WTC11 (cell line): Measurements from ENCODE around the gene C3orf22. TPM values are rescaled to one million over a fixed set of nuclear protein-coding genes. Genes with fewer than 3 reads are reported as not detected.

ENCODE experiments used
- ATAC-seq: fragments of 200-7000 bp; cut with Tn5 transposase; 2 replicates; pipeline ENCODE4 v1.10.0; 2021; ENCODE audit warnings: mild to moderate bottlenecking, moderate library complexity
- CTCF ChIA-PET: fragments of 300-600 bp; sonication (Branson Sonifier 250); formaldehyde crosslinking; loops from one replicate; lab custom pipeline; 2021; ENCODE audit warnings: antibody characterized with exemption; lab: Charles Lee
- POLR2A ChIA-PET: fragments of 350-600 bp; sonication (Branson Sonifier 250); formaldehyde crosslinking; loops from one replicate; lab custom pipeline; 2021; ENCODE audit warnings: antibody characterized with exemption; lab: Charles Lee
- DNase-seq: peaks from one replicate; pipeline ENCODE4 v3.0.0; 2021; ENCODE audit warnings: low spot score
- H3K27ac Mint-ChIP-seq: 2 replicates; pipeline ENCODE4 v1.8.0; 2021; ENCODE audit warnings: mixed read lengths
- H3K27me3 Mint-ChIP-seq: 2 replicates; pipeline ENCODE4 v1.8.0; 2021; ENCODE audit warnings: low read depth, mild to moderate bottlenecking, moderate library complexity, mixed read lengths
- H3K36me3 Mint-ChIP-seq: 2 replicates; pipeline ENCODE4 v1.8.0; 2021; ENCODE audit warnings: mixed read lengths
- H3K4me1 Mint-ChIP-seq: 2 replicates; pipeline ENCODE4 v1.8.0; 2022; ENCODE audit warnings: mixed read lengths
- H3K4me3 Mint-ChIP-seq: 2 replicates; pipeline ENCODE4 v1.8.0; 2021; ENCODE audit warnings: mild to moderate bottlenecking, moderate library complexity, mixed read lengths
- H3K9me3 Mint-ChIP-seq: 2 replicates; pipeline ENCODE4 v1.8.0; 2021; ENCODE audit warnings: mixed read lengths
- ELF4 ChIP-seq: sonication (generic); formaldehyde crosslinking; IDR thresholded peaks from 2 replicates; pipeline ENCODE4 v1.8.1; 2022; ENCODE audit warnings: low read depth, mild to moderate bottlenecking, moderate library complexity, missing genetic modification reagents
- FOXK1 ChIP-seq: sonication (generic); formaldehyde crosslinking; IDR thresholded peaks from 2 replicates; pipeline ENCODE4 v1.8.0; 2022; ENCODE audit warnings: mild to moderate bottlenecking, moderate library complexity, missing genetic modification reagents
- FOXP1 ChIP-seq: sonication (generic); formaldehyde crosslinking; IDR thresholded peaks from 2 replicates; pipeline ENCODE4 v1.8.0; 2022; ENCODE audit warnings: missing genetic modification reagents, mild to moderate bottlenecking, moderate library complexity, borderline replicate concordance
- IRF1 ChIP-seq: sonication (generic); formaldehyde crosslinking; IDR thresholded peaks from 2 replicates; pipeline ENCODE4 v1.8.0; 2023; ENCODE audit warnings: missing genetic modification reagents
- JUN ChIP-seq: sonication (generic); formaldehyde crosslinking; IDR thresholded peaks from 2 replicates; pipeline ENCODE4 v1.8.0; 2023; ENCODE audit warnings: mild to moderate bottlenecking, missing genetic modification reagents
- MLX ChIP-seq: sonication (generic); formaldehyde crosslinking; IDR thresholded peaks from 2 replicates; pipeline ENCODE4 v1.8.1; 2023; ENCODE audit warnings: mild to moderate bottlenecking, missing genetic modification reagents, moderate library complexity
- MYBL2 ChIP-seq: sonication (generic); formaldehyde crosslinking; IDR thresholded peaks from 2 replicates; pipeline ENCODE4 v1.8.1; 2023; ENCODE audit warnings: mild to moderate bottlenecking, moderate library complexity, missing genetic modification reagents
- NR2C2 ChIP-seq: sonication (generic); formaldehyde crosslinking; IDR thresholded peaks from 2 replicates; pipeline ENCODE4 v1.8.0; 2022; ENCODE audit warnings: mild to moderate bottlenecking, missing genetic modification reagents
- NR3C1 ChIP-seq: sonication (generic); formaldehyde crosslinking; conservative IDR thresholded peaks from 2 replicates; pipeline ENCODE4 v1.8.1; 2023; ENCODE audit warnings: low read depth, mild to moderate bottlenecking, missing genetic modification reagents
- SOX15 ChIP-seq: fragments of 250-450 bp; sonication (Bioruptor Pico); IDR thresholded peaks from 2 replicates; pipeline ENCODE4 v1.9.0; 2021; ENCODE audit warnings: mild to moderate bottlenecking
- TEAD4 ChIP-seq: sonication (generic); formaldehyde crosslinking; IDR thresholded peaks from 2 replicates; pipeline ENCODE4 v1.8.0; 2022; ENCODE audit warnings: mild to moderate bottlenecking, missing genetic modification reagents
- USF1 ChIP-seq: sonication (generic); formaldehyde crosslinking; IDR thresholded peaks from 2 replicates; pipeline ENCODE4 v1.8.0; 2022; ENCODE audit warnings: mild to moderate bottlenecking, missing genetic modification reagents
- ZNF281 ChIP-seq: sonication (generic); formaldehyde crosslinking; IDR thresholded peaks from 2 replicates; pipeline ENCODE4 v1.8.0; 2023; ENCODE audit warnings: mild to moderate bottlenecking, missing genetic modification reagents
- ZNF423 ChIP-seq: fragments of 250-450 bp; sonication (Bioruptor Pico); IDR thresholded peaks from 2 replicates; pipeline ENCODE4 v2.1.2; 2022; ENCODE audit warnings: mild to moderate bottlenecking, moderate library complexity
- ZNF532 ChIP-seq: fragments of 250-450 bp; sonication (Bioruptor Pico); IDR thresholded peaks from 2 replicates; pipeline ENCODE4 v1.9.0; 2021; ENCODE audit warnings: mild to moderate bottlenecking, borderline replicate concordance
- ZSCAN18 ChIP-seq: fragments of 250-450 bp; sonication (Bioruptor Pico); IDR thresholded peaks from 2 replicates; pipeline ENCODE4 v2.1.2; 2022; ENCODE audit warnings: mild to moderate bottlenecking, moderate library complexity
- total RNA-seq: library from RNA; stranded (reverse); gene quantifications from 3 replicates; pipeline ENCODE4 v1.2.3, GENCODE V29; 2021
- TF ChIP-seq, protein P1 (sequence below): sonication (generic); formaldehyde crosslinking; IDR thresholded peaks from 2 replicates; pipeline ENCODE4 v1.8.1; 2022; ENCODE audit warnings: missing genetic modification reagents, borderline replicate concordance
- TF ChIP-seq, protein P2 (sequence below): sonication (generic); formaldehyde crosslinking; IDR thresholded peaks from 2 replicates; pipeline ENCODE4 v1.8.0; 2022; ENCODE audit warnings: mild to moderate bottlenecking, missing genetic modification reagents
- TF ChIP-seq, protein P3 (sequence below): sonication (generic); formaldehyde crosslinking; conservative IDR thresholded peaks from 2 replicates; pipeline ENCODE4 v1.8.1; 2022; ENCODE audit warnings: mild to moderate bottlenecking, missing genetic modification reagents
- TF ChIP-seq, protein P4 (sequence below): sonication (generic); formaldehyde crosslinking; IDR thresholded peaks from 2 replicates; pipeline ENCODE4 v1.8.1; 2022; ENCODE audit warnings: mild to moderate bottlenecking, moderate library complexity, missing genetic modification reagents

C3orf22 gene
- total RNA-seq, 1 experiment from 2014 or later: not detected

GRCh38 chr3:126553284-126554084, 5.2 kb downstream of the C3orf22 start:
- TF ChIP-seq USF1 (CRISPR knock-in tag) (no peak), IRF1 (CRISPR knock-in tag) (no peak), SOX15 (no peak), TEAD4 (CRISPR knock-in tag) (no peak), ZNF281 (CRISPR knock-in tag) (no peak), JUN (CRISPR knock-in tag) (no peak), ELF4 (CRISPR knock-in tag) (no peak), MLX (CRISPR knock-in tag) (no peak), ZNF532 (CRISPR knock-in tag) (no peak), FOXK1 (CRISPR knock-in tag) (no peak), NR3C1 (CRISPR knock-in tag) (no peak), FOXP1 (no peak), NR2C2 (CRISPR knock-in tag) (no peak), ZNF423 (no peak), ZSCAN18 (no peak), MYBL2 (CRISPR knock-in tag) (no peak)
- TF ChIP-seq, protein P1, sequence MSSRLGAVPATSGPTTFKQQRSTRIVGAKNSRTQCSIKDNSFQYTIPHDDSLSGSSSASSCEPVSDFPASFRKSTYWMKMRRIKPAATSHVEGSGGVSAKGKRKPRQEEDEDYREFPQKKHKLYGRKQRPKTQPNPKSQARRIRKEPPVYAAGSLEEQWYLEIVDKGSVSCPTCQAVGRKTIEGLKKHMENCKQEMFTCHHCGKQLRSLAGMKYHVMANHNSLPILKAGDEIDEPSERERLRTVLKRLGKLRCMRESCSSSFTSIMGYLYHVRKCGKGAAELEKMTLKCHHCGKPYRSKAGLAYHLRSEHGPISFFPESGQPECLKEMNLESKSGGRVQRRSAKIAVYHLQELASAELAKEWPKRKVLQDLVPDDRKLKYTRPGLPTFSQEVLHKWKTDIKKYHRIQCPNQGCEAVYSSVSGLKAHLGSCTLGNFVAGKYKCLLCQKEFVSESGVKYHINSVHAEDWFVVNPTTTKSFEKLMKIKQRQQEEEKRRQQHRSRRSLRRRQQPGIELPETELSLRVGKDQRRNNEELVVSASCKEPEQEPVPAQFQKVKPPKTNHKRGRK (CRISPR knock-in tag): no peak
- TF ChIP-seq, protein P2, sequence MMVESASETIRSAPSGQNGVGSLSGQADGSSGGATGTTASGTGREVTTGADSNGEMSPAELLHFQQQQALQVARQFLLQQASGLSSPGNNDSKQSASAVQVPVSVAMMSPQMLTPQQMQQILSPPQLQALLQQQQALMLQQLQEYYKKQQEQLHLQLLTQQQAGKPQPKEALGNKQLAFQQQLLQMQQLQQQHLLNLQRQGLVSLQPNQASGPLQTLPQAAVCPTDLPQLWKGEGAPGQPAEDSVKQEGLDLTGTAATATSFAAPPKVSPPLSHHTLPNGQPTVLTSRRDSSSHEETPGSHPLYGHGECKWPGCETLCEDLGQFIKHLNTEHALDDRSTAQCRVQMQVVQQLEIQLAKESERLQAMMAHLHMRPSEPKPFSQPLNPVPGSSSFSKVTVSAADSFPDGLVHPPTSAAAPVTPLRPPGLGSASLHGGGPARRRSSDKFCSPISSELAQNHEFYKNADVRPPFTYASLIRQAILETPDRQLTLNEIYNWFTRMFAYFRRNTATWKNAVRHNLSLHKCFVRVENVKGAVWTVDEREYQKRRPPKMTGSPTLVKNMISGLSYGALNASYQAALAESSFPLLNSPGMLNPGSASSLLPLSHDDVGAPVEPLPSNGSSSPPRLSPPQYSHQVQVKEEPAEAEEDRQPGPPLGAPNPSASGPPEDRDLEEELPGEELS (CRISPR knock-in tag): no peak
- TF ChIP-seq, protein P3, sequence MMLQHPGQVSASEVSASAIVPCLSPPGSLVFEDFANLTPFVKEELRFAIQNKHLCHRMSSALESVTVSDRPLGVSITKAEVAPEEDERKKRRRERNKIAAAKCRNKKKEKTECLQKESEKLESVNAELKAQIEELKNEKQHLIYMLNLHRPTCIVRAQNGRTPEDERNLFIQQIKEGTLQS: no peak
- TF ChIP-seq, protein P4, sequence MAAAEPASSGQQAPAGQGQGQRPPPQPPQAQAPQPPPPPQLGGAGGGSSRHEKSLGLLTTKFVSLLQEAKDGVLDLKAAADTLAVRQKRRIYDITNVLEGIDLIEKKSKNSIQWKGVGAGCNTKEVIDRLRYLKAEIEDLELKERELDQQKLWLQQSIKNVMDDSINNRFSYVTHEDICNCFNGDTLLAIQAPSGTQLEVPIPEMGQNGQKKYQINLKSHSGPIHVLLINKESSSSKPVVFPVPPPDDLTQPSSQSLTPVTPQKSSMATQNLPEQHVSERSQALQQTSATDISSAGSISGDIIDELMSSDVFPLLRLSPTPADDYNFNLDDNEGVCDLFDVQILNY (CRISPR knock-in tag): no peak
- ChIA-PET CTCF (interaction anchor here (0.6 kb wide), 1 partner anchor 728 kb away, joined by 3 read pairs; no protein-coding TSS in a partner anchor), POLR2A (no interaction called here)
- Mint-ChIP-seq H3K4me1 (peaks cover 29% of the 10 kb centered on the region), H3K9me3 (no peaks in the 10 kb centered on the region), H3K4me3 (no peak overlapping the region), H3K27me3 (no peaks in the 10 kb centered on the region; the same call in 1 of the 2 replicates), H3K36me3 (no peaks in the 10 kb centered on the region), H3K27ac (no peak overlapping the region)
- no peak for DNase-seq
- ATAC-seq: no peak
